Measurements from ENCODE around the gene ACTR10.

ACTR10 gene

GRCh38 chr14:58282925-58283593 is 83.1 kb downstream of the ACTR10 start:
- FAIRE-seq: no peak

DNA sequence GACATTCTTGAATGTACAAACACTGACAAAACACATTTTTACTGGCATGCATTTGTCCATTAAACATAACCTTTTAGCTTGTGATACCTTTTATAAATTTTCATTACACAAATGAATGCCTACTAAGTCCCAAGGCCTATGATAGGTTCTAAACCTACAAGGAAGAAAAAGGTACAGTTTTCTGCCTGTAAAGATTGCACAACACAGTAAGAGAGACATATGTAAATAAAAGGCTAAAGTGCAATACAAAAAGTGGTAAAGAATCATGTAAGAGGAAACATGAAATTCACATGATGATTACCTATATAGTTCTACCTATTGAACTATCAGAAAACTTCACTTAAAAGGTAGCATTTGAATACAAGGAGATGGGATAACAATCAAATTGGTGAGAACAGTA is 83.8 kb downstream of the ACTR10 start:
- FAIRE-seq: no peak

DNA sequence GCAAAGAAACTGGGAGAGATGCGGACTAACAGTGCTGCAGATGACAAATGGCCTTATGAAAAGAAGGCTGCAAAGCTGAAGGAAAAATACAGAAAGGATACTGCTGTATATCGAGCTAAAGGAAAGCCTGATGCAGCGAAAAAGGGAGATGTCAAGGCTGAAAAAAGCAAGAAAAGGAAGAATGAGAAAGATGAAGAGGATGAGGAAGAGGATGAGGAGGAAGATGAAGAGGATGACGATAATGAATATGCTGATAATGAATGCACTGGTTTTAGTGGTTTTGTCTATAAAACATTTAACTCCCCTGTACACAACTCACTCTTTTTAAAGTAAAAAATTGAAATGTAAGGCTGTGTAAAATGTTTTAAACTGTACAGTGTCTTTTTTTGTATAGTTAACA is 85.2 kb downstream of the ACTR10 start:
- FAIRE-seq: no peak
